Cortex of kidney (tissue), 1 donor: ENCODE measurements around the gene FBLIM1.

Source experiments
- DNase-seq: peaks from one replicate; lab custom pipeline; 2025; lab: John Stamatoyannopoulos, UW

Gene FBLIM1

GRCh38 chr1:15730936-15731335 lies 27.7 kb upstream of the FBLIM1 start:
- DNase-seq = no peak

- DNase-seq = no peak
Observed at GRCh38 chr1:15731735-15732685, 26.6 kb upstream of the FBLIM1 start.

- no peak for DNase-seq
Observed at GRCh38 chr1:15732686-15733081, 25.9 kb upstream of the FBLIM1 start.

- no peak for DNase-seq
Observed at GRCh38 chr1:15733218-15733725, 25.3 kb upstream of the FBLIM1 start.

- no peak for DNase-seq
Observed at GRCh38 chr1:15733726-15734226, 24.8 kb upstream of the FBLIM1 start.

GRCh38 chr1:15734296-15734695 lies 24.3 kb upstream of the FBLIM1 start:
- no peak for DNase-seq

- DNase-seq = no peak
Observed at GRCh38 chr1:15734901-15735300, 23.7 kb upstream of the FBLIM1 start.

GRCh38 chr1:15735304-15736037 lies 23.1 kb upstream of the FBLIM1 start:
- no peak for DNase-seq

- peak; percentile 59 for DNase-seq
Observed at GRCh38 chr1:15736038-15736891, 22.3 kb upstream of the FBLIM1 start, which contains the start of gene SLC25A34. TSS of gene SLC25A34 (plus strand) at chr1:15736258. CDS start at chr1:15736486, 228 bp downstream.

- no peak for DNase-seq
Observed at GRCh38 chr1:15736892-15737261, 21.7 kb upstream of the FBLIM1 start.

- no peak for DNase-seq
Observed at GRCh38 chr1:15737324-15738319, 21.0 kb upstream of the FBLIM1 start.

- DNase-seq = no peak
Observed at GRCh38 chr1:15738416-15739113, 20.0 kb upstream of the FBLIM1 start.

GRCh38 chr1:15739259-15739658 lies 19.3 kb upstream of the FBLIM1 start:
- DNase-seq = no peak

GRCh38 chr1:15739745-15740144 lies 18.9 kb upstream of the FBLIM1 start:
- DNase-seq = no peak

GRCh38 chr1:15740924-15741850 lies 17.4 kb upstream of the FBLIM1 start:
- DNase-seq = no peak

GRCh38 chr1:15742339-15742801 lies 16.2 kb upstream of the FBLIM1 start, which contains the start of gene TMEM82:
TSS of gene TMEM82 (plus strand) at chr1:15742499. CDS start at chr1:15742560, 61 bp downstream.
- DNase-seq = no peak

- no peak for DNase-seq
Observed at GRCh38 chr1:15744122-15744679, 14.4 kb upstream of the FBLIM1 start.

- no peak for DNase-seq
Observed at GRCh38 chr1:15747378-15747777, 11.2 kb upstream of the FBLIM1 start.
